ENCODE measurements around the gene SLC24A4.
A peak's percentile ranks its signal among the peaks of the same experiment; 100 is the strongest.

Gene SLC24A4

DNA sequence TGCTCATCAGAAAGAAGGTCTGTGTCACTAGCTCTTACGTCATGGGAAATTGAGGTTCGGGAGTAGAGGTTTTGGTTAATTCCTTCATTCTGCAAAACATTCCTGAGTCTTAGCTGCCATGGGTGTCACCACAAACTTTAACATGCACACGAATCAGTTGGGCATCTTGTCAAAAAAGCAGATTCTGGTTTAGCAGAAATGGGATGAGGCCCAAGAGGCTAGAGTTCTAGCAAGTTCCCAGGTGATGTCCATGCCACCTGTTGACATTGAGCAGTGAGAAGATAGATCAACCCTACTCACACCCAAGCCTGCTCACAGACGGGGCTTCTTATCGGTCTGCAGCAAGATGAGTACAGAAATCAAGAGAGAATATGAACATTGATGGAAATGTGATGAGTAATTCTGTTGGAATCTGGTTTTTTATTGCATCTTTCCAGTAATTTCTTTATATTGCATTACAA, 179.0 kb downstream of the SLC24A4 start:
- no peak for DNase-seq (ENCODE audit: low spot score)

DNA sequence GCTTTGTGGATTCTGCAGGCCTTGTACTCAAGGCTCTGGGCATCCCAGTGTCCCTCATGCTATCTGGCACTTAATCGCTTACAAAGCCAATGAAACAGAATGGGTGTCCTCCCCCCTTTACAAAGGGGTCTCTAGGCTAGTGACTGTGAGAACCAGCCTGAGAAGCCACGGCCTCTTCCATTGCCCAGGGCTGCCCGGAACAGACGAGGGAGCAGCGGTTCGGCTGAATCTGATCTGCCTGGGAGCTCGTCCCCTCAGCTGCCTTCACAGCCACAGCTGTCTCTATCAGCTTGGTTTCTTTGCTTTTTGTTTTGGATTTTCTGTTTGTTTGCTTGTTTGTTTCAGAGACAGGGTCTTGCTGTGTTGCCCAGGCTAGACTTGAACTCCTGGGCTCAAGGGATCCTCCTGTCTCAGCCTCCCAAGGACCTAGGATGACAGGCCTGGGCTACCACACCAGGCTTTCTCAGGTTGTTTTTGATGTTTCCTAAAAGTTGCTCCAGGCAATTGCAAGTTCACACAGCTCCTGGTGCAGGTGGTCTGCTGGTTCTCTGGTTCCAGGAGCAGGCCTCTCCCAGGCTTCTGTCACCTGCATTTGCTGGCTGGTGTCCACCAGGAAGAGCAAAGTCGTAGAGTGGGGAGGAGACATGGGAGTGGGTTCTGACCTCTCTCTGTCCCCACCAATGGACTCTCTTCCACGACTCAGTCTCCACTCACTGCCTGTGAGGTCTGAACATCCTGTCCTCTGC, 179.7 kb downstream of the SLC24A4 start:
- no peak for DNase-seq (ENCODE audit: low spot score)

DNA sequence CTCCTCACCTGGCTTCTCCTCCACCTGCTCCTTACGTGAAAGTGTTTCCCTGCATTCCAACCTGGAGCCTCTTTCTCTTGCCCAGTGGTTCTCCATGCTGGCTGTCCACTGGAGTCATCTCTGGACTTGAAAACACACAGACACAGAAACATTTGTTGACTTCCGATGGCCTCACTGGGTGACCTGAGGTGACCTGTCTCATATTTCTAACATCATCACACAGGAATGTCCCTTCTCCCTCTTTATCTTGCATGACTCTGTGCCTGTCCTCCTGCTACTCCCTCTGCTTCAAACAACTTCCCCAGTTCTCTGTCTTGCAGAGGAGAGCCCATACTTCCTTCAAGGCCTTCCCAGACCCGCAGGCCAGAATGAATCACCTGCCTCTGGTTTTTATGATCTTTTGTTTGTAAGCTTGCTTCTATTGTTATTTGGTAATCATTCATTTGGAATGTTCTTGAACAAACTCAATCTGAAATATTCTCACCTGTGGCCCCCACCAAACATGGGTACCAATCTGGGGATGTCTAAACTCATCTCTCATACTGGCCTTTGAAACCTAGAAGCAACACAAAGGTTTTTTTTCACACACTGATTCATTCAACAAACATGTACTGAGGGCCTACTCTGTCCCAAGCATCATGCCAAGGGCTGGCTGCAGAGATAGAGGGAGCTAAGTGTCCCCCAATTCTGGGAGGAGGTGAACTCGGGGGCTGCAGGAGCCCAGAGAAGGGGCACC, 181.0 kb downstream of the SLC24A4 start:
- no peak for DNase-seq (ENCODE audit: low spot score)

DNA sequence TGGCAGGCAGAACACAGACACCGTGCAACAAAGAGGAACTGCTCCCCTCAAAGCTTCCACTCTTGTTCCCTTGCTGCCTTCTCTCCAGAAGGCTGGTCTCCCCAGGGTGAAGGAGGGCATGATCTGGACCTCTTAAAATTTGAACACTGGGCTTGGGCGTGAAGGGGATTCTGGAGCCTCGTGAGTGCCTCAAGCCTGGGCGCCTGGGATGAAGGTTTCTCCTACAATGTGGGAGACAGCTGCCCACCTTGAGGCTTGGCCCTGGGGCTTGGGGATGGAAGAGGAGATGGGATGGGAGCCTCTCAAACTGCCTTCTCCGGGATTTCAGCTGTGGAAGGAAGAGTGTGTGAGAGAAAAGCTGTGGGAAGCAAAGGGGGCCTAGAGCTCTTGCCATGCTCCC, 182.9 kb downstream of the SLC24A4 start:
- no peak for DNase-seq (ENCODE audit: low spot score)

DNA sequence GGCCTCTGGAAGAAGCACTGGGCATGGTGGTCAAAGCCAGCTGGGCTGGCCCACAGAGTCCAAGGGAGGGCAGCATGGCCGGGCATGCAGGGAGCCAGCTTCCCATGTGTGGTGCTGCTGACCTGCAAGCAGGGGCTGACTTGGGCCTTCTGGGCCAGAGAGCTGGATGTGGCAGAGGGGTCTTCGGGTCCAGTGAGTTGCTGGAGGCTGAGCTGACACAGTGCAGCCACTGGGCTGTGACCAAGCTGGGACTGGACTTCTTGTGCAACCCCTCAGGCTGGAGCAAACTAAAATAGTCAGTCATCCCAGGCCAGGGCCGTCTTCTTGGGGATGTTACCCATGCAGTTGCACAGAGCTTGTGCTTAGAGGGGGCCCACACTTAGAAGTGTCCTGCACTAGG, 183.3 kb downstream of the SLC24A4 start:
- DNase-seq (ENCODE audit: low spot score): no peak

DNA sequence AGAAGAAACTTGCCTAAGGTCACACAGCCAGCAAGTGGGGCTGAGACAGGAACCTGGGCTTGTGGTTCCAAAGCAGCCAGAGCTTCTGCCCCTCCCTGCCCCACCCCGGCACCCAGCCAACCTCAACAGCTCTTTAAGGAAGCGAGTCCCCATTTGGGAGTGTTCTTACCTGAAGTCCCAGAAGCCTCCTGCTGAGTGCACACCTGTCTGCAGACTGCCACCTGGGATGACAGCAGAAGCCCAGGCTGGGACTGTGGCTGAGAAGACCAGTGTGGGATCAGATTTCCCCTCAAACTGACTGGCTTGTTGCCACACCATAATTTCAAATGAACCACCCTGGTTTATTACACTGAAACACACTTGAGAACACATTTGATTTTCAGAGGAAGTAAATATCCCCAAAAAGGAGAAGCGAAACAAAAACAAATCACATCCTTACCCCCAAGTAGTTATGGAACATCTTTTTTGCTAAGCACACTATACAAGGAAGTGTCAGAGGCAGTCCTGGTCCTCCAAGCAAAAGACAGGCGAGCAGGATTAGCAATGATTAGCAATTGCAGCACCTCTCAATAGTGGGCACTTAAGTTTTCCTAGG, 184.3 kb downstream of the SLC24A4 start:
- DNase-seq (ENCODE audit: low spot score): peak; percentile 23

DNA sequence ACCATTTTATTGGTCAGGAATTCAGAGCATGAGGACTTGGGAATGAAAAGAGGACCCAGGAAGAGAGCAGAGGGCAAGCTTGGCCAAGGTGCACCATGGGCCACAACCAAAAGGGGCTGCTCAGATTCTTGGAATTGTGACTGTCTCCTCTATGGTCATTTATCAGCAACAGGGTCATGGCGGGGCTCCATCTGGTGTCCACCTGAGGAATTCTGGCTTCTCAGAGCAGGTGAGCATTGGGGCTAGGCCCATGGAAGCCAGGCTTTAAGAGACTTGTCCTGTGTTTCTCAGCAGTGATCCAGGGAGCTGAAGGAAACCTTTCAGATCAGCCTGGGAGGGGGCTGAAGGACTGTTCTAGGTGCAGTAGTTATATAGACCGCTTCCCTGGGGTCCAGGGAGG, 188.0 kb downstream of the SLC24A4 start:
- no peak for DNase-seq (ENCODE audit: low spot score)

DNA sequence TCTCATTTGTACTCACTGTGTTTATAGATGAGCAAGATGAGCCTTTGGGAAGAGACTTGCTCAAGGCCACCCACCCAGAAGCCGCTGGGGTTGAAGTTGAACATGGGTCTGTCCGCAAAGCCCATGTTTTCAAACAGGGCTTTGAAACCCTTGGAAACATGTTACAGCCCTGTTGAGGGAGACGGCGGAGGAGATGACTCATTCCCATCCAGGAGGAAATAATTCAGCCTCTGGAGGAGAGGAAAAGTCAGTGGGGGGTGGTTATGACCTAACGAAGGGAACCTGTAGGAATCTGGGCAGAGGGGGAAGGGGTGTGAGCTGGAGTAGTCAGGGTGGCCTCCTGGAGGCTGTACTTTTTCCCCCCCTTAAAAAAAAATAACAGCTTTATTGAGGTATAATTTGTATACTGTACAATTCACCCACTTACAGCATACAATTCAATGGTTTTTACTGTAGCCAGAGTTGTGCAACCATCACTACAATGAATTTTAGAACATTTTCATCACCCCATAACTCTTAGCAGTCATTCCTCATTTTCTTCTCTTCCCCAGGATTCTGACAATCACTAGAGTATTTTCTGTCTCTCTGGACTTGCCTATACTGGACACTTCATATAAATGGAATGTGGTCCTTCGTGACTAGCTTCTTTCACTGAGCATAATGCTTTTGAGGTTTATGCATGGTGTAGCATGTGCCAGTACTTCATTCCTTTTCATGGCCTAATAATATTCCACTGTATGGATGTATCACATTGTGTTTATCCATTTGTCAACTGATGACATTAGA, 188.7 kb downstream of the SLC24A4 start:
- no peak for DNase-seq (ENCODE audit: low spot score)

DNA sequence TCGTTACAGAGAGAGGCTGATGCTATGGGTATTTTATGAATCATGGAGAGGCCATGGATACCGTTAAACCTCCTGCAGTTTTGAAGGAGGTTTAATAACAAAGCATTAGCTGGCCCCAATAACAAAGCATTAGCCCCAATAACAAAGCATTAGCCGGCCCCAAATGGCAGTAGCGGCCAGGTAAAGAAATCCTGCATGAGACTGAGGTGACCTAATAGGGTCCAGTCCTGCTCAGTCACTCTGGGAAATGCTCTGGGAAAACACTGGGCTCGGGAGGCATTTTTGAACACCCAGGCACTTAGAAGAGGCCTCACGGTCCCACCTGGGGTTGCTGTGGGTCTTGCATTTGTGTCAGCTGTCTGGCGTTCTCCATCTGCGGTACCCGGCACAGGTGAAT, 189.8 kb downstream of the SLC24A4 start:
- DNase-seq (ENCODE audit: low spot score): no peak

DNA sequence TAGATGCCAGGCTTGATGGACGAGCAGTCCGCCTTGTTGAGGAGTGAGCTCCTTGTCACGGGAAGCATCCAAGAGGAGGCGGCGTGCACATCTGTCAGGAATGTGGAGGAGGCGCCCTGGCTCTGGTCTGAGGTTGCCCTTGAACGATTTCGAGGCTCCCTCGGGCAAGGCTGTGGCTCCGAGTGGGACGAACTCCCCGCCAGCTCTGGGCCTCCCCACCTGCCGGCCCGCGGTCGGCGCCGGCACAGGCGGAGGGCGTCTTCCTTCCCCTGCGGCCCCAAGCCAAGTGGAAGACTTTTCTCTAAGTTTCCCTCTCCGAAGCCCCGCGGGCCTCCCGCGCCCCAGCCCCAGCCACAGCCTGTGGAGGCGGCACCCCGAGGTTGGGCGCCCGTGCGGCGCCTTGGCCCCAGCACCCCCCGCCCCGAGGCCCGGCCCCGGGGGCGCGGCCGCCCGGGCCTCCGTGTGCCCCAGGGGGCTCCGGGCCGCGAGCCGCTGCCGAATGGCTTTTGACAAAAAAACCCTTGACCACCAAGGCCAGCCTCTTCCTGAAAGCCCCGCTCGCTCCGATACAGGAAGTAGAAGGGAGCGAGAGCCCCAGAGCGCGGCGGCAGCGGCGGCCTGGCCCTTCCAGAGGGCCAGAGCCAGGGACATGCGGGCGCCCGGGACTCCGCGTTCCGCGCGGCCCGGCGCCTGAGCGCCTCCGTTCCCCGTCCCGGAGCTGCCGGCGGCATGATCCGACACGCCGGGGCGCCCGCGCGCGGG, 190.4 kb downstream of the SLC24A4 start, which contains the start of gene RIN3:
Gene RIN3, plus strand, starts transcription at position 578 of the 762 bp plus-strand sequence. Its CDS starts 152 bp downstream, at position 730.
- peak; percentile 14 for DNase-seq (ENCODE audit: low spot score)

DNA sequence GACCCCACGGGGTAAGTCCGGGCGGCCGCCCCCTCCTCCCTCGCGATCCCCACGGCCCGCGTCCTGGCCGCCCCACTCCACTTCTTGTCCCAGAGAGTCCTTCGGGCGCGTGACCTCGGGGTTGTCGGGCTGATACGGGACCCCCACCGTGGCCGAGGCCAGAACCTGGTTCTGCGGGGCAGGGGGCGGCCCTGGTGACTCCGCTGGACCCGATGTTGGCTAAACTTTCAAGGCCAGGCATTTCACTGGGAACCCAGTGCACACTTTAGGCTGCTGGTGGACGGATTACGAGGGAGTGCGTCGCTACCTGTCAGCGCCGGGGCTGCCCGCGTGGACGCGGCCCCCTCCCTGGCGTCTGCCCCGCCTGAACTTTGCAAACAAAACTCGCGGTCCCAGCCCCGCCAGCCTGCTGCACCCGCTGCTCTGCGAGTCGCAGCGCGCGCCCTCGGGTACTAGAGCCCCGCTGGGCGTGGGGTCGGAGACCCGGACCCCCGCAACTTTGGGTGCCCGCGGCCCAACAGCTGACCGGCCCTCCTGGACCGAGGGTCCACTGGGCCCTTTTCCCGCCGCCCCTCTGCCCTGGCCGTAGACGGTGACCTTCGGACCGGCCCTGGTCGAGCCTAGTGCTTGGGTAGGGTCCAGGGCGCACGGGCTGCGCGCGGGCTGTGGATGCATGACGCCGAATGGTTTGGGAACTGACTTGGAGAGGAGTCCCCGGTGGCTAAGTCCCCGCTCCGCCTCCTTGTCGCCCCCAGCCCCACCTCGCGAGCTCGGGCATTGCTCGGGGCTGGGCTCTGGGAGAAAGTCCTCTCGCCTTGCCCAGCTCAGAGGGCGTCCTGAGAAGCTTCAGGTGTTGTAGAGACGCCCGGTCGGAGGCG, 191.2 kb downstream of the SLC24A4 start:
- DNase-seq (ENCODE audit: low spot score): no peak

DNA sequence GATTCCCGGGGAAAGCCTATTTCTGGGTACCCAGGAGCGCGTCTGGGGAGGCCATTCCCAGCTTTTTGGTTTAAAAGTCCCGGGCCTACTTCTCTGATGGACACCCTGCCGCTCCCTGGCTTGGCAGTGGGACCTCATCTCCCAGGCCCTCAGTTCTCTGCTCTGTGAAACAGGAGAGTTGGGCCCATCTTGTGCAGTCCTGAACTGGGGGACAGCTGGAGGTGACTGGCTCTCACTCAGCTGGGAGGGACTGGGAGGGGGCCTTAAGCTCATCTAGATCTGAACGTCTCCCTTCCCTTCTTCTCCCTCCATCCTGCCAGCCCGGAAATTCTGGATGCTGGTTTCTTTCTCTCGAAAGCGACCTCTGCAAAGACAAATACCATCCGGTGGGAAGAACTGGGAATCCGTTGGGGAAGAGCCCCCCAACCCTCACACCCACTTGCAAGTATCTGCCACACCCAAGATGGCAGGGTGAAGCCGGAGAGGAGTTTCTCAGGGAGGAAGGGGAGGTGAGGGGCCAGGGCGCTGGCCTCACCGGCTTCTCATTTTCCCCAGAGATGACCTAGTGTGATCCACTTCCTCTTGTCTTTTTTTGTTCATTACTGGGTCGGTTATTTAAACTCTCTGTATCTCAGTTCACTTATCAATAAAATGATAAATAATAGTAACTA, 192.0 kb downstream of the SLC24A4 start:
- DNase-seq (ENCODE audit: low spot score): no peak

DNA sequence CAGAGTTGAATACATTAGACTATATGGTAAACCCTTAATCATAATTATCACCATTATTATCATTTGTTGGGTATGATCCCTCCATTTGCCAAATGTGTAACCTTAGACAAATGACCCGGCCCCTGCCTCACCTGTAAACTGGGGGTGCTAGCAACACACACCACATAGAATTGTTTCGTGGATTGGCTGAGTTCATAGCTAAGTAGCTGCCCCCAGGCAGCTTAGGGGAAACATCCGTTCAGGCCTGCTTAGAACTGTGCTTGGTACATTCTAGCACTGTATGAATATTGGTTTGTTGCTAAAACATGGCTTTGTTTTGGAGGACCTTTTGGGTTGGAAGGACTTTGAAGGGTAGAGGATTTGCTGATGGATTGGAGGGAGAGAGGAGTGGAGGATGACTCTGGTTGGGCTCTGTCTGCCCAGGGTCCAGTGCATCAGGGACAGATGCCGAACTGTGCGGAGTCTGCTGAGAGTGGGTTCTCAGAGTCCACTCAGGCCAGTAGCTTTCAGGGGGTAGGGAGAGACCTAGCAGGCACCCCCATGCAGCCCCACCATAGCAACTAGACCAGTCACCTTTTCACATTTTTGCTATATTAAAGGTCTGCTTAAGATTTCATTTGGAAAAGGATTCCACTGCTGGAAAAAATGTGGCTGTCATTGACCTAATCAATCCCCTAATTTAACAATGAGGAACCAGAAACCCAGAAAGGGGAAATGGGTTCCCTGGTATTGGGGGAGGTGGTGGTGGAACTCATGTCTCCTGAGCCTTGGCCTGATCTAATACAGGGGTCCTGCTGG, 192.8 kb downstream of the SLC24A4 start:
- no peak for DNase-seq (ENCODE audit: low spot score)

DNA sequence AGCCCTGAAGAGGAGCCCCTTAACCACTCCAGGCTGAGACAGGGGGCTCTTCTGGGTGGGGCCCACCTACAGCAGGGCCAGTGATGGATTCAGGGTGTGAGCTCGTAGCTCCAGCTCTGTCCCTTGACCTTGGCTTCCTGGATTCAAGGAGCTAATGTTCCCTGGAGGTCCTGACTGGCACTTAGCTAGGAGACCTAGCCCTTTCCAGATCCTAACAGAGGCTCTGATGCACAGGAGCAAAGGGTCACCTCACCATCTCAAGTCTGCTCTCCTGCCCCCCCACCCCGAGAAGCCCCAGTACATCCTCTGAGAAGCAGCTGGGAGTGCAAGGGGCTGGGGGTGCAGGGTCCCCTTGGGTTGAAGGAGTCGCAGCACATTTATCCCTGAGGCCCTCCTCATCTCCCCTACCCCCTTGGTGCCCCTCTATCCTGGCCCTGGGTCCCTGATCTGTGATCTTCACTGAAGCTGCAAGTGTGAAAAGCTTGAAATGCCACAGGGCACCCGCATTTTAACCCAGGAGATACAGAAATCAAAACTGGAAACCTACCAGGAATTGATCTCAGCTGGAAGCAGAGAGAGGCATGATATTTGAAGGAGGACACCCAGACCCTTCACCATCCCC, 193.5 kb downstream of the SLC24A4 start:
- no peak for DNase-seq (ENCODE audit: low spot score)

DNA sequence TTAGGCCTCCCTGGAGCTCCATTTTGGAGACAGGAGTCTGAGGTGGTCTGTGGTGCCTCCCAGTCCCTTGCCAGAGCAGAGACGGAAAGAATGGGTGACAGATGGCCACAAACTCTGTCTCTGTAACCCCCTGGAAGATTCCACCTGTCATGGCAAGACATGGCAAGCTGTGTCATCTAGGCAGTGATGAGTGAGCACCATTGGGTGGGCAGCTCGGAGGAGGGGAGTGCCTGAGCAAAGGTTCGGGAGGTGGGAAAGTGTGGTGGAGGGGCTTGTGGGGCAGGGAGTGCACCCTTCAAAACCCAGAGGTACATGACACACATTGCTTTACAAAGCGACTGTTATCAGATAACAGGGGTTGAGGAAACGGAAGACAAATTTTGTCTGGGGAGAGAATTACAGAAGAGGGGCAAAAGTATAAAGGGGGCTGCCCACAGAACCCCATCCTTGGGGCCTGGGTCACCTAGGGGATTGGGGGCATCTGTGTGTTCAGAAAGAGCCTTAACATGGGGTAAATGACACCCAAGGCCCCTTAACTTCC, 194.1 kb downstream of the SLC24A4 start:
- DNase-seq (ENCODE audit: low spot score): no peak

DNA sequence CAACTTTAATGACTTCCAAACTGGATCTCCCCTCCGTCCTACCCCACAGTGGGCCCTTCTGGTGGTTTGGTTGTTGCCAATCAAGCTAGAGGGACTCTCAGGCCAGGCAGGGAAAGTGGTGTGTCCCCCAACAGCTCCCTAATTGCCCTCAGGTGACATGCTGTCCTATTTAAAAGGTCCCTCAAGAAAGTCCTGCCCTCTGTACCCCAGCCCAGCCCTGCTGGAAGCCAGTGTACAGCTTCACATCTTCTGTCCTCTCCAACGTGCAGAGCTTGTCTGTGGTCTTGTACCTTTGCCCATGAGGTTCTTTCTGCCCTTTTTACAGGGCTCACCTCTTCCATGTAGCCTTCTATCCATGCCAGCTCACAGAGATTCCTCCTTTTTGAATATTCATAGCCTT, 194.8 kb downstream of the SLC24A4 start:
- no peak for DNase-seq (ENCODE audit: low spot score)

DNA sequence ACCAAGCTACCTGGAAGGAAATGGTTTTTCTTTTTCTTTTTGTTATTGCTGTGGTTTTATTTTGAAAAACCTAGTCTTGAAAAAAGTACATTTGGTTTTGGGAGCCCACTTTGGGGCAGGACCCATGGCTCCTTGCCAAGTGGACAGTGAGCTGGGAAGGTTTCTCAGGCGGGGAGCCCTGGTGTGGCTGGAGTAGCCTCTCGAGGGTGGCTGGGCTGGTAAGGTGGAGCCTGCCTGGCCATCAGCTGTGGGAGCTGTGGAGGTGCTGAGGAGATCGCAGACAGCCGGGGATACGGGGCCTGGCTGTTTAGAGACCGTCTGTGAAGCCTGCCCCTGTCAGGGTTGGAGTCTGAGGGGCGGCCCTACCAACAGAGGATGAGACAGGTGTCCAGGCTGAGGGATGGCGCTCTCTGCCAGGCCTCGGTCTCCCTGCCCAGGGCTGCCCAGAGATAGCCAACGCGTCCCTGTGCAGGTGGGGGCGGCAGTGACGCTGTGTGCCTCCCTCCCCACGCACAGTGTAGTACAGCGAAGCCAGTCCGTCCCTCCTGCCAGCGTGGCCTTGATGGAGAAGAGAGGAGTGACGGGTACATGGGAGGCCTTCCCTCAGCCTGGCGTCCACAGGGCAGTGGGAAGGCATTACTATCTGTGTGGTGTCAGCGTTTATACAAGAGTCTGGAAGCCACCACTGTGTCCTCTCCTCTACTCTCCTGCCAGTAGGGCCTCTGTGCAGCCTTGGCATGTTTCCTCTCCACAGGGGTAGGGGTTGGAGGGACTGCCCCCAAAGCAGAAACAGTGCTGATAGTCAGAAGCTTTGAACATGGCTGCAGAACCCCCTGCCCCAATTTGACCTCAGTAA, 196.5 kb downstream of the SLC24A4 start:
- no peak for DNase-seq (ENCODE audit: low spot score)

All from CD4-positive, alpha-beta T cell treated with Interleukin-6 at 100 ng/mL for 8 hours (primary cell).